NCI-H1092 treated with DMSO at 0.1 percent for 48 hours (cell line): ENCODE results near the gene PSORS1C2.

Experiments
- DNase-seq: peaks from one replicate; lab custom pipeline; 2025; lab: John Stamatoyannopoulos, UW

The PSORS1C2 gene

GRCh38 chr6:31113861-31114540 is 24.9 kb downstream of the PSORS1C2 start:
- DNase-seq: no peak

GRCh38 chr6:31112478-31112877 is 26.4 kb downstream of the PSORS1C2 start, which contains the start of gene C6orf15:
Gene C6orf15, minus strand, starts transcription at chr6:31112575. Its CDS starts 20 bp downstream, at chr6:31112555.
- no peak for DNase-seq

- DNase-seq: no peak
These were observed 27.2 kb downstream of the PSORS1C2 start for GRCh38 chr6:31111712-31112111.

GRCh38 chr6:31110825-31111582 is 27.9 kb downstream of the PSORS1C2 start:
- no peak for DNase-seq

GRCh38 chr6:31107052-31107451 is 31.8 kb downstream of the PSORS1C2 start:
- DNase-seq: no peak

- no peak for DNase-seq
These were observed 35.7 kb downstream of the PSORS1C2 start for GRCh38 chr6:31103136-31103535.

GRCh38 chr6:31098449-31098938 is 40.4 kb downstream of the PSORS1C2 start:
- DNase-seq: no peak

- no peak for DNase-seq
These were observed 42.2 kb downstream of the PSORS1C2 start for GRCh38 chr6:31096656-31097055.

GRCh38 chr6:31096215-31096614 is 42.7 kb downstream of the PSORS1C2 start:
- no peak for DNase-seq

- no peak for DNase-seq
These were observed 44.4 kb downstream of the PSORS1C2 start for GRCh38 chr6:31094389-31094881.

GRCh38 chr6:31092769-31093505 is 45.9 kb downstream of the PSORS1C2 start:
- no peak for DNase-seq

- DNase-seq: no peak
These were observed 46.6 kb downstream of the PSORS1C2 start for GRCh38 chr6:31092238-31092637.

- DNase-seq: no peak
These were observed 47.2 kb downstream of the PSORS1C2 start for GRCh38 chr6:31091680-31092079.

- DNase-seq: no peak
These were observed 47.9 kb downstream of the PSORS1C2 start for GRCh38 chr6:31090973-31091364.

- no peak for DNase-seq
These were observed 48.4 kb downstream of the PSORS1C2 start for GRCh38 chr6:31090275-31090972.
